D721Med (cell line): ENCODE results near the gene TBC1D8.

Experiments
- DNase-seq: peaks from one replicate; pipeline ENCODE4 v3.0.0; 2011; ENCODE audit warnings: low spot score; ENCODE audit not compliant: insufficient read length
- FAIRE-seq: peaks from 2 replicates; lab custom pipeline; 2011; peaks lifted over from hg19 to GRCh38; lab: Jason Lieb, UNC
- TF ChIP-seq, protein P1 (sequence below): IDR thresholded peaks from 2 replicates; pipeline ENCODE4 v1.5.1; 2012; ENCODE audit warnings: mild to moderate bottlenecking, control low read depth; ENCODE audit not compliant: insufficient read depth; ENCODE audit errors: missing control alignments

The TBC1D8 gene

DNA sequence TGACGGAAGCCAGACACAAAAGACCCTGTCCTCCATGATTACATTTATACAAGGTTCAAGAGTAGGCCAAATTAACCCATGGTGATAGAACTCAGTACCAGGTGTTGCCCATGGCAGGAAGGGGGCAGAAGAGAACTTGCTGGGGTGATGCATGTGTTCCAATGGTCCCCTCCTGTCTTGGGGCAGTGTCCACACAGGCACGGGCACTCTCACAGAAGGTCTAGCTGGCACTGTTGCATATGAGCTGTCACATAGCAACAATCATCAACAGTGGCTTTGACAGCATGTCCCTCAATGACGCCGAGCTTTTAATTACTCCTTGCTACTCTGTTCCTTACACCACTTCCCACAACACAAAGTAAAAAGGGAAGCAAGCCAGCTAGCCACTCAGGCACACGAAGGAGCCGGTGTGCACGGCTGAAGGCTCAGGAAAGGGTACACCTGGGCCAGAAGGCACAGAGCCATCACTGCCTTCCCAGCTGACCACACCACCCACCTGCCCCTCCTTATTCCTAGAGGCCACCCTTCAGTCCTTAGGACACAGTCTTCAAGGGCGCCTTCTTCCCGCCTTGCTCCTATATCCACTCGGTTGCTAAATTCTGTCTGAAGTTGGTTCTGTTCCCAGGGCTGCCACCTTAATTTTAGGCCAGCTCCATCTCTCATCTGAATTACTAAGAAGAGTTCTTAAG lies 120.2 kb downstream of the TBC1D8 start:
- TF ChIP-seq, protein P1, sequence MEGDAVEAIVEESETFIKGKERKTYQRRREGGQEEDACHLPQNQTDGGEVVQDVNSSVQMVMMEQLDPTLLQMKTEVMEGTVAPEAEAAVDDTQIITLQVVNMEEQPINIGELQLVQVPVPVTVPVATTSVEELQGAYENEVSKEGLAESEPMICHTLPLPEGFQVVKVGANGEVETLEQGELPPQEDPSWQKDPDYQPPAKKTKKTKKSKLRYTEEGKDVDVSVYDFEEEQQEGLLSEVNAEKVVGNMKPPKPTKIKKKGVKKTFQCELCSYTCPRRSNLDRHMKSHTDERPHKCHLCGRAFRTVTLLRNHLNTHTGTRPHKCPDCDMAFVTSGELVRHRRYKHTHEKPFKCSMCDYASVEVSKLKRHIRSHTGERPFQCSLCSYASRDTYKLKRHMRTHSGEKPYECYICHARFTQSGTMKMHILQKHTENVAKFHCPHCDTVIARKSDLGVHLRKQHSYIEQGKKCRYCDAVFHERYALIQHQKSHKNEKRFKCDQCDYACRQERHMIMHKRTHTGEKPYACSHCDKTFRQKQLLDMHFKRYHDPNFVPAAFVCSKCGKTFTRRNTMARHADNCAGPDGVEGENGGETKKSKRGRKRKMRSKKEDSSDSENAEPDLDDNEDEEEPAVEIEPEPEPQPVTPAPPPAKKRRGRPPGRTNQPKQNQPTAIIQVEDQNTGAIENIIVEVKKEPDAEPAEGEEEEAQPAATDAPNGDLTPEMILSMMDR = no peak
- FAIRE-seq = no peak

DNA sequence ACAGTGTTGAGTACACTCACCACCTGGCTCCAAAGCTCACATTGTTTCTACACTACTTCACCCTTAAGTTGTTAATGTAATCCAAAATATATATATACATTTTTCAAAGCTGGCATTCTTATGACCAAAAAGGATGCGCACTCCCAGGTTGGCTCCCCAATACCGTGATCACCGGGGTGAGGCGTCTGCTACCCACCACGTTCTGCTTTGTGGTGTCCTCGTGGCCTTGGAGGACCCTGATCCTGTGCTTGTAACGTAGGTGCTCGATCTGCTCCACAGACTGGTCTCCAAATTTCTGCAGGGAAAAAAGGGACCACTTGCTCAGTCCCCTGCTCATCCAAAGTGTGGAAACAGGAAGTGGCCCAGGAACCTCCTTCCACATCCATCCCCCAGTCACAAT lies 123.3 kb downstream of the TBC1D8 start:
- TF ChIP-seq, protein P1 = no peak
- DNase-seq (no peak), FAIRE-seq (no peak)

More for the DNA sequence above, 120.2 kb downstream of the TBC1D8 start:
- DNase-seq = no peak

DNA sequence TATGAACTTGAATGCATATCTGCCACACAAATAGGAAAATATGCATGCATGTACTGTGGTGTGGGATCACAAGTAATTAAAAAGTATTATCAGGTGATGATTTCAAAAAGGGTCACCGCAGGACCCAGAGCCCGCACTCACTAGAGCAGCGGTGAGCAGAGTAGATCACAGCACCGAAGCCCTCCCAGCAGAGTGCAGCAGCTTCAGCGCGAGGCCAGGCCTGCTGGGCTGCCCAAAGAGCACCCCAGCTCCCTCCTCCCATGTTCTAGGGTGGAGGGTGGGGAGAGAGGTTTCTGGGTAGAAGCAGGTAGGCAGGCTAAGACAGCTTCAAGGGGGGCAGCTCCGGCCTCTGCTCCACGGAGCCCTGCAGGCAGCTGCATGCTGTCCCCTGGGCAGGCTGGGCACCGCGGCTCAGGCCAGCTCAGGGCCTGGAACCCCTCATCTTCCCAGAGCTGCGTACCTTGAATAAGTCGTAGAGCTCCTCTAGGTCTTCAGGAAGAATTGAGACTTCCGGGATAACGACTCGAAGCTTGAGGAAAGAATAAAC lies 124.2 kb downstream of the TBC1D8 start:
- TF ChIP-seq, protein P1 = no peak
- DNase-seq = no peak
- FAIRE-seq = no peak

DNA sequence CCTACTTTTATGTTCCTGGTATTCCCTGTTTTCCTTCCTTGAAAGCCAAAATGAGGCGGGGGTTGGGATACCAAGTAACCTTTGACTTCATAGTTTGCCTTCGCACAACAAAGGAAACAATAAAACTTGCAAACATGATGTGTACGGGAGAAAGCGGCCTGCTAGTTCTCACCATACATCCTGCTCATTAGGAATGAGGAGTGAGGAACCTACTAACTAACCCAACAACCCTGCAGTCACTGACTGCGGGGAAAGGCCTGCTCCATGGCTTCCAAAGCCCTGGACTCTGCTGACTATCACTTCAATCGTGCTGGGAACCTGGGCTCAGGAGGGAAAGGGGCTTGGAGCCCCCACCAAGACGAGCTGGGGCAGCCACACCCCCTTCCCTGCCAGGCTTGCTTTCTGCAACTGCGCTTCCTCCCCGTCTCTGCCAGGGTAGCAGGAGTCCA lies 124.9 kb downstream of the TBC1D8 start:
- DNase-seq (no peak), FAIRE-seq (no peak)
- TF ChIP-seq, protein P1 = no peak

DNA sequence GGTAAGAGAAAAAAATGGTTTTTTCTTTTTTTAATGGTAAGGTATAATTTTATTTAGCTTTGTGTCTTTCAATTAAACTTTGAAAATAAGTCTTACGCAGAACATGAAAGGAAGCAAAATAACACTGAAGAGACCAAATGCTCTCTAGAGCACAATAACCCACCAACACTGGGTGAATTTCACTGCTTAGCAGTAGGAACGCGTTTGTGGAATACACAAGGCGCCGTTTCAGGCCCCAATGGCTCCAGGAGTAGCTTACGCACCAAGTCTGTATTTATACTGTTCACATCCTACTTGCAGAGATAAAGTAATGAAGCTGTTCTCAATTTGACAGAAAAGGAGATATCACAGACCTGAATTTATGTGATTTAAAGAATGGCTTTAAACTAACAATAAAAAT lies 125.6 kb downstream of the TBC1D8 start:
- DNase-seq = no peak
- no peak for FAIRE-seq
- TF ChIP-seq, protein P1 = no peak

DNA sequence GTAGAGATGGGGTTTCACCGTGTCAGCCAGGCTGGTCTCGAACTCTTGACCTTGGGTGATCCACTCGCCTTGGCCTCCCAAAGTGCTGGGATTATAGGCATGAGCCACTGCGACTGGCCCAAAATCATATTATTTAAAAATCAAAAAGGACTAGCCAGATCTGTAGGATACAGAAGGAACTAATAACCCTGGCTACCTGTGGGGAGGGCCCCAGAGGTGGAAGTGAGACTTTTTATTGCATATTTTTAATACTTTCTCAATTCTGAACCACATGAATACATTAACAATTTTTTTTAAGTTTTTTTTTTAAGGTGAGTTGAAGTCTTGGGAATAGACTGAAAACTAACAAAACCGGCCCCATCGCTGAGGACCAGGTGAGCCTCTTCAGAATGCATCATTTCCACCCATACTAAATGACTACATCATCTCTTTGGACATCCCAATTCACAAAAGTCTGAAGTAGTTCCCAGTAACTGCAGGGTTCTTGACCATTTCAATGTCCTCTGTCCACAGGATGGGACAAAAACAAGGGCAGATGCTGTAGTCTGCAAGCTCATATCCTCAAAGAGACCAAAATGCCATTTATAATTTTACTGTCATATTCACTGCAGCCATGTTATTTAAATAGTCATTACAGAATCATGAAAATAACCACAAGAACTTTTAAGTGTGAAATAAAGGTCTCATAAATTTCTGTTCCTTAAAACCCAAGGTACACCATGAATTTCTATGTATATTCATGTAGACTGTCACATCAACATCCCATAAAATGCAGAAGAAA lies 127.7 kb downstream of the TBC1D8 start:
- DNase-seq (no peak), FAIRE-seq (no peak)
- TF ChIP-seq, protein P1 = no peak
